G401.6 (cell line): ENCODE measurements around the gene DNAL4.
A peak's percentile ranks its signal among the peaks of the same experiment; 100 is the strongest.

Experiments
- FAIRE-seq: peaks from 2 replicates; lab custom pipeline; 2012; peaks lifted over from hg19 to GRCh38; lab: Jason Lieb, UNC

Gene DNAL4

GRCh38 chr22:38793721-38794466 lies at the start of gene DNAL4:
Gene DNAL4 (minus strand): TSS chr22:38794143. CDS start chr22:38782731, 11,412 bp downstream.
- FAIRE-seq = peak; percentile 98

GRCh38 chr22:38843201-38843656 lies 49.3 kb upstream of the DNAL4 start:
- FAIRE-seq = no peak

GRCh38 chr22:38842512-38843200 lies 48.7 kb upstream of the DNAL4 start:
- FAIRE-seq = no peak

DNA sequence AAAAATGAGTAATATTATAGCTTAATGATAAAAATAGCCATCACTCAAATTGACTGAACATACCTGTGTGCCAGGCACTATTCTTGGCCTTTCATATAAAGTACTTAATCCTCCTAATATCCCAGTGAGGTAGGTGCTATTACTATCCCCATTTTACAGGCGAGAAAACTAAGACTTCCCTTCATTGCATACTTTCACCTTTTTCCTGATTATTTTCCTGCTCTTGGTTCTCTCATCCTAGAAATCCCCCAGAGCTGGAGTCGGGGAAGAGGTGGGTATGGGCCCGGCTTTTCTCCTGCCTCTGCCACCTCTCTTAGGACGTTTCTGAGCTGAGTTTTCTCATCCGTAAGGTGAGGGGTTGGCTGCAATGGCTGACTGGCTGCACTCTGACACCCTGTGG lies 47.7 kb upstream of the DNAL4 start:
- FAIRE-seq = no peak

DNA sequence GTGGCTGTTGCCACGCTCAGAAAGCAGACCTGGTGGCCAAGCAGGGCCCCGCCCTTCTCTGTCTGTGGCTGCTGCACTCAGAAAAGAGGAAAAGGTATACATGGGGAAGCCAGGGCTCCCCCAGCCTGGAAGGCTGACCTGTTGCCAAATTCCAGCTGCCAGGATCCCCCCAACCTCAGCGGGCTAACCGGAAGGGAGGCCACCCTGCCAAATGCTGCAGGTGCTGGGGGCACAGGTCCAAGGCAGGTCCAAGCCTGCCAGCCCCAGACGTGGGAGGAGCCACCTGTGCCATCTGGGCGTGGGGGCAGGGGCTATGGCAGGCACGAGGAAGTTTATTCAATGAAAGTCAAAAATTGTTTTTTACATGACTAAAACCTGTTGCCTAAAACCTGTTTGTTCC lies 47.3 kb upstream of the DNAL4 start:
- FAIRE-seq = no peak

GRCh38 chr22:38840129-38840528 lies 46.2 kb upstream of the DNAL4 start:
- FAIRE-seq = no peak

DNA sequence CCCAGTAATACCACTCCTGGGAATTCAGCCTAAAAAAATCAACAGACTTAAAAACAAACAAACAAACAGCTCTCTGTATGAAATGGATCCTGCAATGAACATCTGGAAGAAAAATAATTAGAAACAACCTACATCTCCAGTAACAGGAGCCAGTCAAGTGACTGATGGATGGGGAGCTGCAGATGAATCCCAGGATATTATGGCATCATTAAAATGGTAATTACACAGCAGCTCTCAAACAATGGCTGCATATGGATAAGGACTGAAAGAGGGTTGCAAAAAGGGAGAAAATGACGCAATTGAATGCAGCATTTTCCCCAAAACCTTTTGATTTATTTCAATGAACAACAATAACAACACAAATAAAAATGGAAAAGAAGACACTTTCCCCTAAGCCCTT lies 45.7 kb upstream of the DNAL4 start:
- FAIRE-seq = no peak

- FAIRE-seq = no peak
These were observed 43.5 kb upstream of the DNAL4 start for GRCh38 chr22:38837414-38837928.

DNA sequence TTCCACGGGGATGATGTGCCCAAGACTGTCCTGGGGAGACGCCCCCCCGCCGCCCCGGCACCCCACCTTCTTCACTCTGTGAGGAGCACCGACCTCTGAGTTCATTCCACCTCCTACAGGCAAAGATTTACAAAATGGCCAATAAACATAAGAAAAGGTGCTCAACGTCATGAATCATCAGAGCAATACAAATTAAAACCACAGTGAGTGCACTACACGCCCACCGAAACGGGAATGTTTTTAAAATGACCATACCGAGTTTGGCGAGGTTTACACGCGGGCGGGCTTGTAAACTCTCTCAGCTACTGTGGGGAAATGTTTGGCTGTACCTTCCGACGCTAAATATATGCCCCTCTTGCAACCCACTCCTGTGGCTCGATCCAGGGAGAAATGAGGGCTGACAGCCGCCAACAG lies 42.0 kb upstream of the DNAL4 start:
- FAIRE-seq = no peak

DNA sequence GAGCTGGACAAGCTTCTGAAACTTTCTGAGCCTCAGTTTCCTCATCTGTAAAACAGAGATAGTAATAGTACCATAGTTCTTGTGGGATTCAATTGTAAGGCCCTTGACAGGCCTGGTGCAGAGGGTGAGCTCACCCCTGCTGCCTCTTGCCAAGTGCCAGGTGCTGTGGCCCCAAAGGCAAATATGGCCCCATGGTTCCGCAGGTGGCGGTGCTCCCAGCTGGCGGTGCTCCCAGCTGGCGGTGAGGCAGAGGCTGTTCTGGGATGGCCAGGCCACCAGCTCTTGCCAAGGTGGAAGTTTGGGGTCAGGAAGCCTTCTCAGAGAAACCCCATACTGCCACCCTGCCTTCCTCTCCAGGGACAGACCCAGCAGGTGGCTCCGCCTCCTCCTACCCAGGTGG lies 41.0 kb upstream of the DNAL4 start:
- FAIRE-seq = no peak

DNA sequence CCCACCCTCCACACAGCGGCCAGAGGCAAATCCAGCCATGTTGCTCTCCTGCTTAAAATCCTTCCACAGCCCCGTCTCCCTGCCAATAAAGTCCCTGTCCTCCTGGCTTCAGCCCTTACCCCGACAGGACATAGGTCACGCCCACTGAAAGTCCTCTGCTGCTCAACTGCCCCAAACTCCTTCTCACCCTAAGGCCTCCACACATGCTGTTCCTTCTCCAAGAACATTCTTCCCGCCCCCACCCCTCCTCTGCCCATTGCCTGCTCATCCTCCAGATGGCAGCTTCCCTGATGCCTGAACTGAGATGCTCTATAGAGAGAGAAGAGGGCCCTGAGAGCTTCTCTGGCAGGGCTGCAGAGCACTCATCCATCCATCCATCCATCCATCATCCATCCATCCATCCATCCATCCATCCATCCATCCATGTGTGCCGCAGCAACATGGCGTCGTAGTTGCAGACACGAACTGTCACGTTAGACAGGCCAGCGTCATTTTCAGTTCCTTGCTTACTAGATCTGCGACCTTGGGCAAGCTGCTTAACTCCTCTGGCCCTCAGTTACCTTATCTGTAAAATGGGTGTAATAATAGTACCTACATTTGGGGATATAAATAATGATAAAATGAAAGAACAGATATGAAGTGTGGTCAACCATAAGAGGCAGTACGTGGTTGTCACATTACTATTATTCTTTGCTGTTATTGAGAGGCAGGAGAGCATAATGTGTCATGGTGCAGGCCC lies 40.4 kb upstream of the DNAL4 start:
- FAIRE-seq = no peak

DNA sequence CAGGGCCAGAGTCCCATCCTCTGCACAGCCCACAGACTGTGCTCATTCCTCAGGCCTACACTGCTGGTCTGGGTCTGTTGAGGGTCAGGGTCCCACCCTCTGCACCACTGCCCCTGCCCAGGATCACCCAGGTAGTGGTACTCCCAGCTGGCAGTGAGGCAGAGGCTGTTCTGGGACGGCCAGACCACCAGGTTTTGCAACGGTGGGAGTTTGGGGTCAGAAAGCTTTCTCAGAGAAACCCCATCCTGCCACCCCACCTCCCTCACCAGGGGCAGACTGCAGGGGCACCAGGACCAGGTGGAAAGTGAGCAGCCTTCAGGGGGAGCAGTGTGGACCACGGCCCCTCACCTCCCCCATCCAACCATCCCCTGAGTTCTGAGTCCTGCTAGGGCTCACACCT lies 39.1 kb upstream of the DNAL4 start:
- FAIRE-seq = no peak

DNA sequence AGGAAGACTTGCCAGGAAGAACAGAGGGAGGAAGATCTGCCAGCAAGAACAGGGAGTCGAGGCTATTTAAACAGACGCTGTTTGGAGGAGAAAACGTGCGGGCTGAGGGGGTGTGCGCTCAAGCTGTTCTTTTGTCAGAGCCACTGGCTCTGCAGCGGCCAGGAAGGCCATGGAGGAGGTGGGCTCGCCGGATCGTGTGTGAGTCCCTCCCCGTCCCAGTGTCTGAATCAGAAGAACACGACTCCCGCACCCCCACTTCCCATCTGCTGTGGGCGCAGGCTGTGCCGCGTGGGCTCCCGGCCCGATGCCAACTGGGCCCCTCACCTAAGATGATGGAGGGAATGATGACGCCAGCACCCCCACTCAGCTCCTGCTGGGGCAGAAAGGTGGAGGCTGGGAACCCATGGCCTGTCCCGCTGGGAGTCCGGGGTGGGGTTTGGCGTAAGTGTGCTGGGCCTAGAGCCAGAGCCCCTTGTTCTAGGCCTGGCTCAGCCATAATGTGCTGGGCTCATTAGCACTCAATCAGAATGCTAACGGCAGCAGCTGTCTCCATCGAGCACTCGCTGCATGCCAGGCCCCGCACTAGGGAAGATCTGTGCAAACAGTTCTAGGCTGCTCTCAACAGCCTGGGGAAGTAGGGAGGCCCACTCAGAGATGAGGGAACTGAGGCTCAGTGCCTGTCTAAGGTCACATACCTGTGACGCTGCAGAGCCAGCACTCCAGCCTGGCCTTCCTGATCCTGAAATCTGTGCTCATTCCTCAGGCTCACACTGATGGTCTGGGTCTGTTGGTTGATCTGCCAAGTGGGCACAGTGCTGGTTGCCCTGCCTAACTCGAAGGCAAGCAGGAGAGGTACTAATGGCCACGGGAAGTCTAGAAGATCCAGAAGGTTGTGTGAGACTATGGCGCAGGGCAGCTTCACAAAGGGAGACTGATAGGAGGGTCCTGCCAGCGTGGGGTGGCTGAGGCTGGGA lies 38.3 kb upstream of the DNAL4 start:
- FAIRE-seq = no peak

DNA sequence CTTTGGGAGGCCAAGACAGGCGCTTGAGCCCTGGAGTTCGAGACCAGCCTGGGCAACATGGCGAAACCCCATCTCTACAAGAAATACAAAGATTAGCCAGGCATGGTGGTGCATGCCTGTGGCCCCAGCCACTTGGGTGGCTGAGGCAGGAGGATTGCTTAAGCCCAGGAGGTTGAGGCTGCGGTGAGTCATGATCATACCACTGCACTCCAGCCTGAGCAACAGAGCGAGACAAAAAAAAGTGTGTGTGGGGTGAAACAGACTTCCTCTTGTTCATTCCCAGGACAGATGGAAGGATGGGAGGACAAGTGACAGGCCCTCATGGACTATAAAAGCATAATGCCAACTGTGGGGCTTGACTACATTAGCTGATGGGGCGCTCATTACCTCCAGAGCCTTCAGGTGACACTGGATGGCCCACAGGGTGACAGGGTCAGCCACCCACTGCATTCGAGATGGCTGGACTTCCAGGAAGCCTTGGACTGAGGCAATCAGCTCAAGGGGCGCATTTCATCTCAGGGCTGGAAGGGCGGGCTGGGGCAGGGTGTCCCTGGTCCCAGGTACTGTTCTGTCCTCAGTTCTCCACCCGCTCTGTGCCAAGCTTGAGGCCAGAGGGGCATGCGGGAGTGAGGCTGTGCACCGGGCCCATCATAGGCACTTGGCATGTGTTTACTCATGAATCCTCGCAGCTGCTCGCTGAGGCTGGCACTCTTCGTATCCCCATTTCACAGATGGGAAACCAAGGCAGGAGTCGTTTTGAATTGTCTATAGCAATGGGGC lies 37.4 kb upstream of the DNAL4 start:
- no peak for FAIRE-seq

- no peak for FAIRE-seq
These were observed 36.8 kb upstream of the DNAL4 start for GRCh38 chr22:38830845-38831108.

DNA sequence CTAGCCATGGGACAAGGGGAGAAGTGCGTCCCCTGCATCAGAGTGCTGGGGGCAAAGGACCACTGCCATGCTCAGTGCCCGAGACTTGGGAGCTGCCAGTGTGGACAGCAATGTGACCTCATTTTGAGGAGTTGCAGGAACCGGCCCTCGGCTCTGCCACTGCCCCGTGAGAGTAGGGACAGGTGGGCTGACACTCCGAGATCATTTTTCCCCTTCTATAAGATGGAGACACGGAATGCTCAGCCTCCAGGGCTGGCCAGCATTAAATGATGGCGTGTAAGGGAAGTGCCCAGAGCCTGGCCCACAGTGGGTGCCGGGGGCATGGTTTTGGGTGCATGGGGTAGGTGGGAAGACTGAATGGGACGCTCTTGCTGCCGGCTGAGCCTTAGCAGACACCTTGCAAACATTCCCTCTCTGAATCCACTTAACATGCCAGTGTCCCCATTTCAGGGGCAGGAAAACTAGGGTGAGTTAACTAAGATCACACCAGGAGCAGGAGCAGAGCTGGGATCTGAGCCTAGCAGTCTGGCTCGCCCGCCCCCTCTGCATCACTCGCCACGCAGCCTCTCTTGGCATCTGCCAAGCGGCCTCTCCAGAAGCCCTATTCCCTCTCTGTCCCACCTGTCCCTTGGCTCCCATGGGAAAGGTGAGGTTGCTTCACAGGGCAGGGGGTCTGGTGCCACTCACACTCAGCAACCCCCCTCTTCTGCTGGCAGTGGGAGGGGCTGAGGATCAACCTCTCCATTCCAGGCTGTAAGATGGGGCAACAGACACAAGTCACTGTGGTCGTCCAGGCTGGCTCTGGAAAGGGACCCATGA lies 36.3 kb upstream of the DNAL4 start:
- FAIRE-seq = no peak

- no peak for FAIRE-seq
These were observed 35.5 kb upstream of the DNAL4 start for GRCh38 chr22:38829485-38829884.

DNA sequence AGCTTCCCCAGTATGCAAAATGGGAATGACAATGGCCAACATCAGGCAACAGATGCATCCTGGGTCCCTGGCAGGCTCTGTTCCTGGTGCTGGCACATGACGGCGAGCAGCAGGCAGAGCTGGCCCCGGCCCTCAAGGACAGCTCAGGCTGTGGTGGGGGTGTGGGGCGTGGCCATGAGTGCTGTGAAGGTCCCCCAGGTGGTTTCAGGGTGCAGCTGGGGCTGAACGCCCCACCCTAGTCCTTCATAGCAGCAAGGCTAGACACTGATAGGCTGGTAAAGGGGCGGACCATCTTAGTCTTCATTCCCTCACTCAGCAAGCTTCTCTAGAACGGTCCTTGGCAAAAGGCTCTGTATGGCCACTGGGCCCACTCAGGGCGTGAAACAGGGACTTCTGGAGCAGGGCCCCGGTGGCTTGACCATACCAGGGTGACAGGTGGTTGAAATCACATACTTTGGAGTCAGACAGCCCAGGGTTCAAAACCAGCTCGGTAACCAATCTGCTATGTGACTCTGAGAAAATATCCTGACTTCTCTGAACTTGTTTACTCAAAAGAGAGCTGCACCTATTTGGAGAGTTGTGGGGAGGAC lies 34.8 kb upstream of the DNAL4 start:
- FAIRE-seq = no peak

DNA sequence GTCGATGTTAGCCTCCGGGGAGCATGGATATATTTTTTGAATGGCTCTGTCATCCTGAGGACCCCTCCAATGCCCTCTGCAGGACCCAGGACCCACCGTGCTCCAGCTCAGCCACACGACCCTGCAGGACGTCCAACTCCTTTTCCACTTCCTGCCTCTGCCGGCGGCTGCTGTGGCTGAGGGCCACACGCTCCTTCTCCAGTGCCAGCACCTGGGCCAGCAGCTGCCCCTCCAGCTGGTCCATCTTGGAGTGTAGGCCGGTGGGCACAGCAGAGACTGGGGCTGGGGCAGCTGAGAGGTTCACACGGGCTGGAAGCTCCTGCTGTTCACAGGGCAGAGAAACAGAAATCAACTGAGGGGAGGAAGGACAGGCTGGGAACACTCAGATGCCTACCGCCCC lies 34.2 kb upstream of the DNAL4 start:
- no peak for FAIRE-seq

DNA sequence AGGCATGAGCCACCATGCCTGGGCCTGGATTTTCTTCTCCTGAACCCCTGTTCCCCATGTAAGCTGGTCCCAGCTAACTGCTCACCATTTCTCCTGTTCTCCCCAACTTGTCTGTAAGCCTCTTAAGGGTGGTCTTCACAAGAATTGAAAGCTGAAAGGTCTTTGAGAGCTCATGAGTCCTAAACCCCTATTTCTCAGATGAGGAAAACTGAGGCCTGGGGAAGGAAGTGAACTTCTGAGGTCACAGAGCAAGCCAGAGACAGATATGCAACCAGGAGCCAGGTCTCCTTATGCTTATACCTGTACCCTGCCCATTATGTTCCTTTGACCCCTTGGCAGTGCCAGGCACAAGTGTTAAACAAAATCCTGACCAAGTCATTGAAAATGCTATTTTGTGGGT lies 33.6 kb upstream of the DNAL4 start:
- FAIRE-seq = no peak
